SHP77 (cell line): Measurements from ENCODE around the gene LCNL1.
"Not testable (repeated sequence)": the region's sequence is repeated elsewhere in the genome, so short reads cannot be mapped to it uniquely, and the experiment has no call there.

Experiments
- DNase-seq, 2 experiments: peaks; one replicate each; lab custom pipeline; 2025; lab: John Stamatoyannopoulos, UW

The LCNL1 gene

GRCh38 chr9:136995362-136995761 lies 12.6 kb downstream of the LCNL1 start:
- no peak for DNase-seq

GRCh38 chr9:136995772-136996311 lies 13.0 kb downstream of the LCNL1 start:
- no peak for DNase-seq

DNA sequence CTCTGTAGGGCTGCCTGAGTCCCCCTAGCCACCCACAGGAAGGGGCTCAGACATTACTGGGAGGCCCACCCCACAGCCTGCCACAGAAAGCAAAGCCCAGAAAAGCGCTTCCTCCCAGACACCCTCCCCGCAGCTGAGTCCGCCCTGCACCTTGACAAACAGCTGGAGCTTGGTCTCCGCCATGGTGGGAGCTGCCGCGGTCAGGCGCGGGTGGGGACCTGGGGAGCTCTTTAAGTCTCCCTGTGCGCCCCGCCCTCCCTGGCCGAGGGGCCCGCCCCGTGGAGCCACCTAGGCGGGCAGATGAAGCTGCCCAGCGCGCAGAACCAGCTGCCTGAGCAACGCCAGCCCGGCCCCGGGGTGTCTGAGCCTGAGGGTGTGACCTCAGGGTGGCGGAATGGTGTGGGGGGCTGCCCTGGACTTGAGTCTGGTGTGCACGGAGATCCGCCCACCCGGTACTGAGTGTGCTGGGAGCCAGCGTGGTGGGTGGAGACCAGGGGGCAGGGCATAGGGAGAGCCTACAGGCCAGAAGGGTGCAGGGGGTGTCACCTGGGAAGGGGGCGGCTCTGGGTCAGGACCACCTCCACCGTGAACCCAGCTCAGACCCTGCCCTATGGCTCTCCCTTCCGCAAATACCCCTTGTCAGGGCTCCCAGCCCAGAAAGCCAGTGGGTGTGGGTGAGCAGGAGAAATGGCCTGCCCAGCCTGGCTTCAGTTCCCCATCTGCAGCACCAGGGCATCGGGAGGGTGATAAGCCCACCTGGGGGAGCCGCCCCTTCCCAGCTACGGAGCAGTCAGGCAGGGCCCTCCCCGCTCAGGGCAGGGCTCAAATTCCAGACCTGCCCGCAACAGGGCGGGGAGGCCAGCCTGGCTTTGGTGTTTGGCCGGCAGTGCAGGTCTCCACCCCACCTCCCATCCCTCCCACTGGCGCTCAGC lies 13.8 kb downstream of the LCNL1 start, which contains the start of gene CLIC3:
Gene CLIC3 (minus strand): TSS at position 208 of the 932 bp plus-strand sequence. CDS start 25 bp downstream, at position 183.
- no peak for DNase-seq

GRCh38 chr9:136997371-136997770 lies 14.6 kb downstream of the LCNL1 start:
- DNase-seq: no peak

DNA sequence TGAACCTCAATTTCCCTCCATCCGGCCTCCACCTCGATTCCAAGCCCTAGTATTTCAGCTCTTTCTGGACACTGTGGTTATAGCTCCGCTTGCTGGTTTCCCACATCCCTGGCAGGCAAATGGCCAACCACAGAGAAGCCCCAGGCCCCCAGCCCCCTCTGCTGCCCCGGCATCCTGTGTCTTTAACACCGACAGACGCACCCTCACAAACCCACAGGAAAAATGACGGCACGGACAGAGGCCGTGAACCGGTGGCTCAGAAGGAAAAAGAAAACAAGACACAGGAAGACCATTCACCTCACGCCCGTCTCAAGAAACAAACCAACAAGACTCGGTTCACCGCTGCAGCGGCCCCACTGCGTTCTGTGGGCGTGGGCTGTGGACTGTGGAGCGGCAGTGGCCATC lies 15.0 kb downstream of the LCNL1 start:
- DNase-seq: no peak

DNA sequence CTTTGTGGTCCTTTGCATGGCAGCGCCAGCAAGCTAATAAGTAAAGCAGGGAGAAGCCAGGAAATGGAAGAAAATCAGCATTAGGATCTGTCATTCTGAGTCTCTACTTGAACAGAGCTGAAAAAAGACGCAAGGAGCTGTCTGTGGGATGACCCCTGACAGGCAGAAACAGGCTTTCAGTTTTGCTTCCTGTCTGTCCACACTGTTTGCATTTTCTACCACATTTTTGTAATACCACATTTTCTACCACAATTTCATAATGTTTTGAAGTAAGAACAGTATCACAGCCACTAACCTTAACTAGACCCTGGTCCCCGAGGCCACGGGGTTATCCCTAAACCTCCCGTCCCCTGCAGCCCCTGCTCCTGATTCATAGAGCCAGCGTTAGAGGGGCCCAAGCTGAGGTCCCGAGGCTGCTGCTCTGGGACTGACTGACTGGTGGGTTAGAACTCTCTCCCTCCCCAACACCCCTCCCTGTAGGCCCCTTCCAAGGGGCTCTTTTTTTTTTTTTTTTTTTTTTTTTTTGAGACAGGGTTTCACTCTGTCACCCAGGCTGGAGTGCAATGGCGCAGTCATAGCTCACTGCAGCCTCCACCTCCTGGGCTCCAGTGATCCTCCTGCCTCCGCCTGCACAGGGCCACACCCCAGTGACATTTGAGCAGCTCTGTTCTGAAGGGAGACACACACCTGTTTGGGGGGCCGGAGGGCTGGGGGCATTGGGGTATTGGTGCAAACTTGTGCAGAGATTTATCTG lies 17.6 kb downstream of the LCNL1 start:
- DNase-seq: no peak

GRCh38 chr9:137001857-137002645 lies 19.3 kb downstream of the LCNL1 start:
- DNase-seq: no peak

GRCh38 chr9:137002646-137003041 lies 19.9 kb downstream of the LCNL1 start:
- DNase-seq: no peak

DNA sequence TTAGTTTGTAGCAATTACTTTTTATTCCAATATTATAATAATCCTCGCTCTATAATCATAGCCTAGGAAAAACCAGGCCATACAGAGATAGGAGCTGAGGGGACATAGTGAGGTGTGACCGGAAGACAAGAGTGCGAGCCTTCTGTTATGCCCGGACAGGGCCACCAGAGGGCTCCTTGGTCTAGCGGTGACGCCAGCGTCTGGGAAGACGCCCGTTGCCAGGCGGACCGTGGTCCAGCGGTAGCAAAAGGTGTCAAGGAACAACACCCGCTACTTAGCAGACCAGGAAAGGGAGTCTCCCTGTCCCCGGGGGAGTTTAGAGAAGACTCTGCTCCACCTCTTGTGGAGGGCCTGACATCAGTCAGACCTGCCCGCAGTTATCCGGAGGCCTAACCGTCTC lies 21.5 kb downstream of the LCNL1 start:
- DNase-seq: not testable (repeated sequence)

GRCh38 chr9:137006116-137007003 lies 23.6 kb downstream of the LCNL1 start:
- no peak for DNase-seq

- peak; percentile 45 to 68 for DNase-seq
These were observed 24.5 kb downstream of the LCNL1 start for GRCh38 chr9:137007108-137007815.

- DNase-seq: no peak
These were observed 25.1 kb downstream of the LCNL1 start for GRCh38 chr9:137007816-137008270.

GRCh38 chr9:137008312-137008711 lies 25.5 kb downstream of the LCNL1 start:
- no peak for DNase-seq

- DNase-seq: no peak
These were observed 26.4 kb downstream of the LCNL1 start for GRCh38 chr9:137009217-137009616.

DNA sequence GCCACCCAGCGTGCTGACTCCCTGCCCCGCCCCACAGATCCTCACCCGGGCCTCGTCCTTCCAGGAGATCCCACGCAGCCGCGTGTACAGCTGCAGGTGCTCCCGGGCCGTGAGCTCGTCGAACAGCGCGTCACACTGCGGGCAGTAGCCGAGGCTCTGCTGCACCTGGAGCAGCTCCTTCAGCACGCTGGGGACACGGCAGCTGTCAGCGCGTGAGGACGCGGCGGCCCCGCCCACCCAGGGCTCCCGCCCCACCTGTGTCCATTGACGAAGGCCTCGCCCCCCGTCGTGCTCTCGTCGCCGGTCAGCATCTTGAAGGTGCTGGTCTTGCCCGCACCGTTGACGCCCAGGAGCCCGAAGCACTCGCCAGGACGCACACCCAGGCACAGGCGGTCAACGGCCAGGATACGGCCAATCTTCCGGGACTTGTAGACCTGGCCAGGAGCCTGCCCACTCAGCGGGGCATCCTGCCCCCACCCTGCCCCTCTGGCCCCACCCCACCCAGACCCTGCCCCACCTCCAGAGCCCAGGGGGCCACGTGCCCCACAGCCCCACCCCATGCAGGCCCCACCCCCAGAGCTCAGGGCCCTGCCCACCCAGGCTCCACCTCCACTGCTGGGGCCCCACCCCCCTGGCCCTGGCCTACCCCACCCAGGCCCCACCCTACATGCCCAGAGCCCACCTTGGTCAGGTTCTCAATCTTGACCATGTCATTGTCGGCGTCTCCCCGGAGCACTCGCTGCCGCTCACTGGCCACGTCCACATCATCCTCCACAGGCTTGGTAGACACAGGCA lies 27.3 kb downstream of the LCNL1 start:
- peak in 1 of 2 experiments; percentile 57 for DNase-seq

DNA sequence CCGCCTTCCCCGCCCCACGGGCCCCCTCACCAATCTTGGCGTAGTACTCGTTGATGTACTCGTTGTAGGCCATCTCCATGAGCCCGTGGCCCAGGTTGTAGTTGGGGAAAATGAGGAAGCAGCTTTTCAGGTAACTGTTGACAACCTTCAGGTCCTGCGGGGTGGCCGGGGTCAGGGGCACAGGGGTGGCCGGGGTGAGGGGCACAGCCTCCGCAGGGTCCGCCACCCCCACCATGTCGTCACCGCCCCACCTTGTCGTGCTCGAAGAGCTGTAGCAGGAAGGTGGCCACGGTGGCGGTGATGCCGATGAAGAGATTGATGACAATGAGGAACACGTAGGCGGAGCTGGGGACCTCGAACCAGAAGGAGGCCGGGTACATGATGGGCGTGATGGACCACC lies 28.4 kb downstream of the LCNL1 start:
- no peak for DNase-seq

- DNase-seq: no peak
These were observed 29.3 kb downstream of the LCNL1 start for GRCh38 chr9:137011907-137012675.
